ENCODE data around the gene COX11. TPM values are rescaled to one million over a fixed set of nuclear protein-coding genes. Genes with fewer than 3 reads are reported as not detected.

COX11 gene
- polyA plus RNA-seq, 1 of the 3 experiments (the other 2 are of a cell fraction): 85.8 TPM

DNA sequence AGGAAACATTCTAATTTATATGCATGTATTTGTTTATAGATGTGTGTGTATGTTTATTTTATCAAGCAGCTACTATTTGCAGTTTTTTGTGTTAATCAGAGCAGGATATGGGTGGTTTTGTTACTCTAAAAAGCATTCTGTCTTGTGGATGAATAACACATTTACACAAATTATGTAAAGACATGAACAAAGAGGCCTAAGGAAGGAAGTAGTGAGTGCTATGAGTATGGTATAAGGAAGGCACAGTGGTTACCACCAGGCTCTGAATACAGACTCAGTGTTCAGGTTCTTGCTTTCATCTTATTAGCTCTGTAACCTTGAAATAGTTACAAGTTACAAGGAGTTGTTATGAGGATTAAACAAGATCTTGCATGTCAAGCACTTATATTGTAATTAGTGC lies 34.0 kb upstream of the COX11 start:
- no peaks in the 10 kb centered on the region for H3K27me3 ChIP-seq (ENCODE audit: insufficient read depth)
- no peaks in the 10 kb centered on the region for H3K79me2 ChIP-seq (ENCODE audit: insufficient read depth)
- H3K9me3 ChIP-seq: no peaks in the 10 kb centered on the region
- no peak overlapping the region for H2AFZ ChIP-seq (ENCODE audit: low read depth)
- H3K27ac ChIP-seq (ENCODE audit: low read depth in 2 of 2, low read length in 1 of 2): no peak overlapping the region
- no peak overlapping the region for H3K4me3 ChIP-seq (ENCODE audit: low read depth in 2 of 2, low read length in 1 of 2)
- no peak for TF ChIP-seq MXI1 (IDR thresholded peaks at IDR 0.05; ENCODE audit: low read depth, low read length)
- no peak for TF ChIP-seq RXRA (IDR thresholded peaks at IDR 0.05; ENCODE audit: borderline replicate concordance, low read depth)
- TF ChIP-seq TCF12 (IDR thresholded peaks at IDR 0.05): no peak
- TF ChIP-seq POLR2AphosphoS5 (IDR thresholded peaks at IDR 0.05; ENCODE audit: low read depth, low read length): no peak
- no peak for TF ChIP-seq GATA2 (CRISPR knock-in tag; IDR thresholded peaks at IDR 0.05)
- TF ChIP-seq GABPA (IDR thresholded peaks at IDR 0.05; ENCODE audit: low read depth): no peak
- TF ChIP-seq, protein P1, sequence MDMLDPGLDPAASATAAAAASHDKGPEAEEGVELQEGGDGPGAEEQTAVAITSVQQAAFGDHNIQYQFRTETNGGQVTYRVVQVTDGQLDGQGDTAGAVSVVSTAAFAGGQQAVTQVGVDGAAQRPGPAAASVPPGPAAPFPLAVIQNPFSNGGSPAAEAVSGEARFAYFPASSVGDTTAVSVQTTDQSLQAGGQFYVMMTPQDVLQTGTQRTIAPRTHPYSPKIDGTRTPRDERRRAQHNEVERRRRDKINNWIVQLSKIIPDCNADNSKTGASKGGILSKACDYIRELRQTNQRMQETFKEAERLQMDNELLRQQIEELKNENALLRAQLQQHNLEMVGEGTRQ (IDR thresholded peaks at IDR 0.05; ENCODE audit: borderline replicate concordance, low read depth, low read length): no peak
- CTCF ChIA-PET: interaction anchor here (1.1 to 8.7 kb wide), 2 partner anchors 10 to 24 kb away, joined by 3 to 62 read pairs; no protein-coding TSS in a partner anchor
- no peaks in the 10 kb centered on the region for H3K4me1 ChIP-seq (ENCODE audit: control insufficient read depth in 1 of 2, insufficient read depth in 2 of 2, low read depth in 1 of 2, low read length in 1 of 2)
- DNase-seq: no peak
- no peaks in the 10 kb centered on the region for H4K20me1 ChIP-seq (ENCODE audit: insufficient read depth)
- H3K36me3 ChIP-seq (replicated peaks in 1 of 2; ENCODE audit: control insufficient read depth in 1 of 2, insufficient read depth in 2 of 2, low read length in 1 of 2): peaks cover 31 to 38% of the 10 kb centered on the region in 2 experiments
- POLR2A ChIA-PET: no interaction called here
- H3K4me2 ChIP-seq: no peak overlapping the region
- no peaks in the 10 kb centered on the region for H3F3A ChIP-seq (replicated peaks; ENCODE audit: insufficient read depth)
- no peaks in the 10 kb centered on the region for H3K9me2 ChIP-seq
- no peak overlapping the region for H3K9ac ChIP-seq

GRCh38 chr17:54996441-54996840 lies 28.0 kb upstream of the COX11 start:
- Histone ChIP-seq H3F3A (replicated peaks; ENCODE audit: insufficient read depth) (no peaks in the 10 kb centered on the region), H3K9ac (no peak overlapping the region)

More at GRCh38 chr17:54996441-54996840, 28.0 kb upstream of the COX11 start:
- H3K9me2 ChIP-seq: no peaks in the 10 kb centered on the region
- H3K79me2 ChIP-seq (ENCODE audit: insufficient read depth): no peaks in the 10 kb centered on the region
- H3K4me1 ChIP-seq (ENCODE audit: control insufficient read depth in 1 of 2, insufficient read depth in 2 of 2, low read depth in 1 of 2, low read length in 1 of 2): no peaks in the 10 kb centered on the region
- TF ChIP-seq FOXM1 (IDR thresholded peaks at IDR 0.05; ENCODE audit: low read depth) (no peak), MEF2A (IDR thresholded peaks at IDR 0.05; ENCODE audit: borderline replicate concordance, low read depth) (no peak), RFX5 (IDR thresholded peaks at IDR 0.05; ENCODE audit: low read length) (no peak), EP300 (IDR thresholded peaks at IDR 0.05; ENCODE audit: borderline replicate concordance in 1 of 2, low read depth in 1 of 2, low read length in 1 of 2) (no peak), YY1 (IDR thresholded peaks at IDR 0.05; ENCODE audit: low read depth) (no peak), GATA2 (CRISPR knock-in tag; IDR thresholded peaks at IDR 0.05) (no peak), RAD21 (IDR thresholded peaks at IDR 0.05; ENCODE audit: low read length) (no peak), RXRA (IDR thresholded peaks at IDR 0.05; ENCODE audit: borderline replicate concordance, low read depth) (no peak), NRF1 (IDR thresholded peaks at IDR 0.05; ENCODE audit: low read depth, low read length) (no peak), ELF1 (IDR thresholded peaks at IDR 0.05) (no peak), SMC3 (IDR thresholded peaks at IDR 0.05; ENCODE audit: low read depth, low read length) (no peak), RCOR1 (IDR thresholded peaks at IDR 0.05; ENCODE audit: low read length) (no peak), USF1 (IDR thresholded peaks at IDR 0.05; ENCODE audit: borderline replicate concordance, low read depth) (no peak), ZBTB33 (IDR thresholded peaks at IDR 0.05; ENCODE audit: borderline replicate concordance, low read depth) (no peak), JUND (IDR thresholded peaks at IDR 0.05) (no peak)
- TF ChIP-seq, protein P2, sequence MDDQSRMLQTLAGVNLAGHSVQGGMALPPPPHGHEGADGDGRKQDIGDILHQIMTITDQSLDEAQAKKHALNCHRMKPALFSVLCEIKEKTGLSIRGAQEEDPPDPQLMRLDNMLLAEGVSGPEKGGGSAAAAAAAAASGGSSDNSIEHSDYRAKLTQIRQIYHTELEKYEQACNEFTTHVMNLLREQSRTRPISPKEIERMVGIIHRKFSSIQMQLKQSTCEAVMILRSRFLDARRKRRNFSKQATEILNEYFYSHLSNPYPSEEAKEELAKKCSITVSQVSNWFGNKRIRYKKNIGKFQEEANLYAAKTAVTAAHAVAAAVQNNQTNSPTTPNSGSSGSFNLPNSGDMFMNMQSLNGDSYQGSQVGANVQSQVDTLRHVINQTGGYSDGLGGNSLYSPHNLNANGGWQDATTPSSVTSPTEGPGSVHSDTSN (IDR thresholded peaks at IDR 0.05): no peak
- TF ChIP-seq, protein P1 (IDR thresholded peaks at IDR 0.05; ENCODE audit: borderline replicate concordance, low read depth, low read length): no peak
- ChIA-PET POLR2A (no interaction called here), CTCF (interaction anchor here (0.9 to 2.3 kb wide), 7 partner anchors 9 to 518 kb away, joined by 3 to 9 read pairs (median 4); no protein-coding TSS in a partner anchor)
- no peak for DNase-seq
- H3K4me2 ChIP-seq: no peak overlapping the region
- no peaks in the 10 kb centered on the region for H4K20me1 ChIP-seq (ENCODE audit: insufficient read depth)
- peaks cover 16 to 37% of the 10 kb centered on the region in 2 experiments for H3K36me3 ChIP-seq (replicated peaks in 1 of 2; ENCODE audit: control insufficient read depth in 1 of 2, insufficient read depth in 2 of 2, low read length in 1 of 2)
- no peaks in the 10 kb centered on the region for H3K27me3 ChIP-seq (ENCODE audit: insufficient read depth)
- no peak overlapping the region for H3K27ac ChIP-seq (ENCODE audit: low read depth in 2 of 2, low read length in 1 of 2)
- H2AFZ ChIP-seq (ENCODE audit: low read depth): no peak overlapping the region
- 100% methylated on average over 1 of the region's 1 CpG for WGBS (ENCODE audit: low lambda C conversion rate)
- no peaks in the 10 kb centered on the region for H3K9me3 ChIP-seq
- H3K4me3 ChIP-seq (ENCODE audit: low read depth in 2 of 2, low read length in 1 of 2): no peak overlapping the region

All from SK-N-SH (cell line).